ENCODE measurements around the gene GALNT18. TPM values are rescaled to one million over a fixed set of nuclear protein-coding genes. Genes with fewer than 3 reads are reported as not detected.

The GALNT18 gene
- total and polyA plus RNA-seq, 2 of the 4 experiments (the other 2 are of a cell fraction): 9.5 to 11.3 TPM

- H4K20me1 ChIP-seq (ENCODE audit: insufficient read depth, low read length): no peaks in the 10 kb centered on the region
- intact Hi-C loops (cut with micrococcal nuclease): no loop called here
- 78% methylated on average over 1 of the region's 5 CpGs; no CpG with 5 or more reads in 1 of the 2 experiments for WGBS, 2 experiments (ENCODE audit: extremely low coverage in 2 of 2, insufficient read length in 1 of 2)
- H4K91ac ChIP-seq (ENCODE audit: insufficient read depth, low read depth, low read length): no peak overlapping the region
- H3K56ac ChIP-seq (ENCODE audit: extremely low read depth, insufficient read depth, low read length): no peak overlapping the region
- H4K5ac ChIP-seq (ENCODE audit: low read depth, low read length): no peak overlapping the region
- H3K4me1 ChIP-seq (ENCODE audit: control insufficient read depth, insufficient read depth, low read length): no peaks in the 10 kb centered on the region; the same call in none of the 2 replicates
- ChIA-PET POLR2A (ENCODE audit: unreplicated experiment) (no interaction called here), CTCF (interaction anchor here (0.9 kb wide), 1 partner anchor 10 kb away, joined by 3 read pairs; no protein-coding TSS in a partner anchor)
- in situ Hi-C loops (cut with MboI; ENCODE audit: low sequenced_read_pairs): no loop called here
- H3K27ac ChIP-seq (ENCODE audit: insufficient read depth, low read length): no peak overlapping the region
- no peak overlapping the region for H2AK9ac ChIP-seq (replicated peaks; ENCODE audit: low read depth, low read length, poor library complexity)
- no peak overlapping the region for H3K23ac ChIP-seq (ENCODE audit: low read depth, low read length)
- H3K27me3 ChIP-seq (ENCODE audit: control insufficient read depth, insufficient read depth, low read length): peaks cover 4% of the 10 kb centered on the region
- no peak overlapping the region for H2BK20ac ChIP-seq (ENCODE audit: low read depth, low read length)
- no peak overlapping the region for H2AFZ ChIP-seq (replicated peaks; ENCODE audit: low read length, poor library complexity)
- no peaks in the 10 kb centered on the region for H3K79me1 ChIP-seq (ENCODE audit: low read depth in 1 of 2, low read length in 2 of 2)
- H3K4me3 ChIP-seq (ENCODE audit: insufficient read depth, low read depth, low read length): no peak overlapping the region
- dilution Hi-C loops (cut with HindIII; ENCODE audit: low sequenced_read_pairs, unreplicated experiment): no loop called here
- DNase-seq (no peak), ATAC-seq (ENCODE audit: low read depth) (no peak)
- no peaks in the 10 kb centered on the region for H3K9me1 ChIP-seq (ENCODE audit: insufficient read depth, low read length)
- H3K9me3 ChIP-seq (ENCODE audit: control insufficient read depth, insufficient read depth, low read length): no peaks in the 10 kb centered on the region
- TF ChIP-seq CHD1 (IDR thresholded peaks at IDR 0.05; ENCODE audit: low read depth, low read length) (no peak), SMC3 (IDR thresholded peaks at IDR 0.05; ENCODE audit: low read depth, low read length) (no peak), USF2 (IDR thresholded peaks at IDR 0.05; ENCODE audit: low read depth, low read length) (no peak), MXI1 (IDR thresholded peaks at IDR 0.05; ENCODE audit: borderline replicate concordance, low read depth, low read length) (no peak), RAD21 (IDR thresholded peaks at IDR 0.05; ENCODE audit: low read length) (no peak), BHLHE40 (IDR thresholded peaks at IDR 0.05; ENCODE audit: low read depth, low read length) (no peak), CEBPB (IDR thresholded peaks at IDR 0.05; ENCODE audit: low read depth, low read length) (no peak), CTCF (conservative IDR thresholded peaks at IDR 0.05; ENCODE audit: low read depth, low read length) (no peak), NFE2L2 (IDR thresholded peaks at IDR 0.05; ENCODE audit: low read depth, low read length) (no peak)
- H2BK15ac ChIP-seq (ENCODE audit: low read depth, low read length): no peak overlapping the region
- no peak overlapping the region for H3K4me2 ChIP-seq (ENCODE audit: low read depth, low read length)
- no peak overlapping the region for H2AK5ac ChIP-seq (ENCODE audit: low read depth, low read length)
- no peak overlapping the region for H2BK120ac ChIP-seq (ENCODE audit: low read depth, low read length)
- no peak overlapping the region for H2BK5ac ChIP-seq (ENCODE audit: low read depth, low read length, poor library complexity, severe bottlenecking)
- H3K9ac ChIP-seq (ENCODE audit: low read depth, low read length): no peak overlapping the region
- H3K4ac ChIP-seq (ENCODE audit: low read depth, low read length): no peak overlapping the region
- no TSS peak for BruUV-seq (replicated peaks)
- no peak overlapping the region for H3K18ac ChIP-seq (ENCODE audit: low read depth, low read length)
- no peak overlapping the region for H3K14ac ChIP-seq (replicated peaks; ENCODE audit: low read depth, low read length)
- no peaks in the 10 kb centered on the region for H3K36me3 ChIP-seq (ENCODE audit: control insufficient read depth, insufficient read depth, low read length)
- H4K8ac ChIP-seq (ENCODE audit: low read depth in 2 of 2, low read length in 2 of 2): no peak overlapping the region
Observed at GRCh38 chr11:11332141-11332710, 289.6 kb downstream of the GALNT18 start.

Measured in IMR-90 (cell line).